NCI-H187 (cell line): ENCODE measurements around the gene AHCTF1.

Experiments
- DNase-seq, 2 experiments: peaks; one replicate each; lab custom pipeline; 2025; lab: John Stamatoyannopoulos, UW

Gene AHCTF1

GRCh38 chr1:246798606-246799496, 132.9 kb downstream of the AHCTF1 start:
- DNase-seq: no peak

- no peak for DNase-seq
Measured at GRCh38 chr1:246798107-246798506, 133.6 kb downstream of the AHCTF1 start.

- DNase-seq: no peak
Measured at GRCh38 chr1:246797597-246797996, 134.2 kb downstream of the AHCTF1 start.

- DNase-seq: no peak
Measured at GRCh38 chr1:246797157-246797556, 134.6 kb downstream of the AHCTF1 start.

GRCh38 chr1:246795906-246796694, 135.6 kb downstream of the AHCTF1 start:
- no peak for DNase-seq

GRCh38 chr1:246794828-246795671, 136.7 kb downstream of the AHCTF1 start:
- no peak for DNase-seq

GRCh38 chr1:246794048-246794827, 137.5 kb downstream of the AHCTF1 start:
- DNase-seq: no peak

GRCh38 chr1:246793356-246793896, 138.3 kb downstream of the AHCTF1 start:
- no peak for DNase-seq

- DNase-seq: no peak
Measured at GRCh38 chr1:246792603-246793002, 139.1 kb downstream of the AHCTF1 start.

- no peak for DNase-seq
Measured at GRCh38 chr1:246791303-246791918, 140.3 kb downstream of the AHCTF1 start.

- DNase-seq: no peak
Measured at GRCh38 chr1:246790833-246791232, 140.9 kb downstream of the AHCTF1 start.

- DNase-seq: no peak
Measured at GRCh38 chr1:246790364-246790763, 141.4 kb downstream of the AHCTF1 start.

GRCh38 chr1:246789454-246790339, 142.1 kb downstream of the AHCTF1 start:
- DNase-seq: no peak
